Measurements from ENCODE around the gene NUP210. TPM values are rescaled to one million over a fixed set of nuclear protein-coding genes. Genes with fewer than 3 reads are reported as not detected.
"Not testable (repeated sequence)": the region's sequence is repeated elsewhere in the genome, so short reads cannot be mapped to it uniquely, and the experiment has no call there.

NUP210 gene
- total RNA-seq, 1 experiment from 2014 or later, result 11.4 TPM

DNA sequence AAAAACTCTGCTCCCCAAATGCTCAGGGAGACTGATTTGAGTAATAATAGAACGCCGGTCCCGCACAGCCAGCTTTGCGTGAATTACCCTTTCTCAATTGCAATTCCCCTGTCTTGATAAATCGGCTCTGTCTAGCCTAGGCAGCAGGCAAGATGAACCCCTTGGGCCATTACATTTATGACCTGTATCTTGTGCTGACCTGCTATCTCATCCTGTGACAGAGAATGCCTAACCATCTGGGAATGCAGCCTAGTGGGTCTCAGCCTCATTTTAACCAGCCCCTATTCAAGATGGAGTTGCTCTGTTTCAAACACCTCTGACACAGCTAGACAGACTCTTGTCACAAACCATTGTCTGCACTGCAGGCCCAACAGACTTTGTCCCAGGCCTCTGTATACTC lies 13.8 kb upstream of the NUP210 start:
- BruUV-seq (replicated peaks), result no TSS peak
- Histone ChIP-seq H3K36me3 (ENCODE audit: insufficient read depth, low read length, poor library complexity, severe bottlenecking) (no peaks in the 10 kb centered on the region), H3K4me1 (ENCODE audit: insufficient read depth, low read length, poor library complexity, severe bottlenecking) (no peaks in the 10 kb centered on the region), H3K9me3 (ENCODE audit: low read depth, low read length, poor library complexity, severe bottlenecking) (no peaks in the 10 kb centered on the region), H3K27me3 (replicated peaks; ENCODE audit: insufficient read depth, low read depth, low read length, poor library complexity) (peaks cover 5% of the 10 kb centered on the region), H3K4me3 (ENCODE audit: low read depth, low read length, poor library complexity, severe bottlenecking) (no peak overlapping the region), H3K27ac (ENCODE audit: low read depth, low read length, poor library complexity, severe bottlenecking) (no peak overlapping the region)
- POLR2A ChIA-PET (ENCODE audit: low non-redundant PET), result no interaction called here
- intact Hi-C loops (cut with micrococcal nuclease; ENCODE audit: unreplicated experiment), result no loop called here
- DNase-seq (ENCODE audit: low spot score), result no peak
- TF ChIP-seq, protein P1, sequence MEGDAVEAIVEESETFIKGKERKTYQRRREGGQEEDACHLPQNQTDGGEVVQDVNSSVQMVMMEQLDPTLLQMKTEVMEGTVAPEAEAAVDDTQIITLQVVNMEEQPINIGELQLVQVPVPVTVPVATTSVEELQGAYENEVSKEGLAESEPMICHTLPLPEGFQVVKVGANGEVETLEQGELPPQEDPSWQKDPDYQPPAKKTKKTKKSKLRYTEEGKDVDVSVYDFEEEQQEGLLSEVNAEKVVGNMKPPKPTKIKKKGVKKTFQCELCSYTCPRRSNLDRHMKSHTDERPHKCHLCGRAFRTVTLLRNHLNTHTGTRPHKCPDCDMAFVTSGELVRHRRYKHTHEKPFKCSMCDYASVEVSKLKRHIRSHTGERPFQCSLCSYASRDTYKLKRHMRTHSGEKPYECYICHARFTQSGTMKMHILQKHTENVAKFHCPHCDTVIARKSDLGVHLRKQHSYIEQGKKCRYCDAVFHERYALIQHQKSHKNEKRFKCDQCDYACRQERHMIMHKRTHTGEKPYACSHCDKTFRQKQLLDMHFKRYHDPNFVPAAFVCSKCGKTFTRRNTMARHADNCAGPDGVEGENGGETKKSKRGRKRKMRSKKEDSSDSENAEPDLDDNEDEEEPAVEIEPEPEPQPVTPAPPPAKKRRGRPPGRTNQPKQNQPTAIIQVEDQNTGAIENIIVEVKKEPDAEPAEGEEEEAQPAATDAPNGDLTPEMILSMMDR (conservative IDR thresholded peaks at IDR 0.05; ENCODE audit: low read depth, low read length), result no peak
- no peak for TF ChIP-seq EZH2 (IDR thresholded peaks at IDR 0.05; ENCODE audit: borderline replicate concordance, low read depth, low read length, poor library complexity, severe bottlenecking)
- CTCF ChIA-PET, result no interaction called here

DNA sequence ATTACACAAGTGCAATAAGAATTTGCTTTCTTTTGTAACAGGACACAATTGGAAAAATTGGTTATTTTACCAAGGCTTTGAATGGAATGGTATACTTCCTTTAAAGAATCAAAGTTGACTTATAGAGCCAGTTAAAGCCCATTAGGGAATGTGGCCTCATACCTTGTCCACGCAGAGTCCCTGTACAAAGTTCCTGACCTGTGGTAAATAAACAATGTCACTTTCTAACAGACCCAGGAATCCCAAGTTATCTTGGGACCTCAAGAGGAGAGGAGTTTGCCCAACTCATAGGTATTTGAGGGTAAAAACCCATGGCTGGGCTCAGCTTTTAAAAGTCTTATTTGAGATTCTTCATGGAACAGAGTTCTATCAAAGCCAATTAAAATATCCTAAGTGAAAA lies 12.0 kb upstream of the NUP210 start:
- TF ChIP-seq, protein P1 (conservative IDR thresholded peaks at IDR 0.05; ENCODE audit: low read depth, low read length), result no peak
- no peak for TF ChIP-seq EZH2 (IDR thresholded peaks at IDR 0.05; ENCODE audit: borderline replicate concordance, low read depth, low read length, poor library complexity, severe bottlenecking)
- Histone ChIP-seq H3K36me3 (ENCODE audit: insufficient read depth, low read length, poor library complexity, severe bottlenecking) (no peaks in the 10 kb centered on the region), H3K4me3 (ENCODE audit: low read depth, low read length, poor library complexity, severe bottlenecking) (no peak overlapping the region), H3K27ac (ENCODE audit: low read depth, low read length, poor library complexity, severe bottlenecking) (no peak overlapping the region), H3K4me1 (ENCODE audit: insufficient read depth, low read length, poor library complexity, severe bottlenecking) (no peaks in the 10 kb centered on the region), H3K9me3 (ENCODE audit: low read depth, low read length, poor library complexity, severe bottlenecking) (no peaks in the 10 kb centered on the region), H3K27me3 (replicated peaks; ENCODE audit: insufficient read depth, low read depth, low read length, poor library complexity) (peaks cover 4% of the 10 kb centered on the region)
- intact Hi-C loops (cut with micrococcal nuclease; ENCODE audit: unreplicated experiment), result no loop called here
- ChIA-PET CTCF (no interaction called here), POLR2A (ENCODE audit: low non-redundant PET) (no interaction called here)
- DNase-seq (ENCODE audit: low spot score), result no peak
- BruUV-seq (replicated peaks), result no TSS peak

DNA sequence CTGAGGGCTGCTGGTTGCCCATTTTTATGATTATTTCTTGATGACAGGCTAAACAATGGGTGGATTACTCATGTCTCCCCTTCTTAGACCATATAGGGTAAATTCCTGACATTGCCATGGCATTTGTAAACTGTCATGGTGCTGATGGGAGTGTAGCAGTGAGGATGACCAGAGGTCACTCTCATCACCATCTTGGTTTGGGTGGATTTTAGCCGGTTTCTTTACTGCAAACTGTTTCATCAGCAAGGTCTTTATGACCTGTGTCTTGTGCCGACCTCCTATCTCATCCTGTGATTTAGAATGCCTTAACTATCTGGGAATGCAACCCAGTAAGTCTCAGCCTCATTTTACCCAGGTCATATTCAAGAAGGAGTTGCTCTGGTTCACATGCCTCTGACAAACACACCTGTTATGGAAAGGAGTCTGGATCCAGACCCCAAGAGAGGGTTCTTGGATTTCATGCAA lies 10.3 kb upstream of the NUP210 start:
- CTCF ChIA-PET; POLR2A ChIA-PET (ENCODE audit: low non-redundant PET); DNase-seq (ENCODE audit: low spot score); BruUV-seq (replicated peaks); H3K27ac ChIP-seq (ENCODE audit: low read depth, low read length, poor library complexity, severe bottlenecking); intact Hi-C loops (cut with micrococcal nuclease; ENCODE audit: unreplicated experiment); H3K9me3 ChIP-seq (ENCODE audit: low read depth, low read length, poor library complexity, severe bottlenecking); H3K4me1 ChIP-seq (ENCODE audit: insufficient read depth, low read length, poor library complexity, severe bottlenecking); H3K36me3 ChIP-seq (ENCODE audit: insufficient read depth, low read length, poor library complexity, severe bottlenecking); H3K27me3 ChIP-seq (replicated peaks; ENCODE audit: insufficient read depth, low read depth, low read length, poor library complexity); H3K4me3 ChIP-seq (ENCODE audit: low read depth, low read length, poor library complexity, severe bottlenecking): not testable (repeated sequence)

DNA sequence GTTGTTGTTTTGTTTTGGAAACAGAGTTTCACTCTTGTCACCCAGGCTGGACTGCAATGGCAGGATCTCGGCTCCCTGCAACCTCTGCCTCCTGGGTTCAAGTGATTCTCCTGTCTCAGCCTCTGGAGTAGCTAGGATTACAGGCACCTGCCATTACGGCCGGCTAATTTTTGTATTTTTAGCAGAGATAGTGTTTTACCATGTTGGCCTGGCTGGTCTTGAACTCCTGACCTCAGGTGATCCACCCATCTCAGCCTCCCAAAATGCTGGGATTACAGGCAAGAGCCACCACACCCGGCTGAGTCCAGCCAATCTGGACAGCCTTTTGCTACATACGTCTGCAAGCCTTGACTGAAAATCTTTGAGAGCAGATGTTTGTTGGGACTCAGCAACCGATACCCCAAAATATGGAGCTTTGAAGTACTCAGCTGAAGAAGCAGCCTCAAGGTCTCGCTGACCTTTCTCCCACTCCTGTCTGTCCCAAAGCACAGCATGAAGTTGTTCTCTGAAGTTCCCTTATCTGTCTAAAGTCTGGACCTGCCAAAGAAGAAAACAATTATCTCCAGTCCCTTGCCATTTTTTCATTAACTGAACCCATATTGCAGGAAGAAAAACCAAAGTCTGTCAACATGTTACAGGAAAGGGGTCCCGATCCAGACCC lies 9.6 kb upstream of the NUP210 start:
- H3K4me1 ChIP-seq (ENCODE audit: insufficient read depth, low read length, poor library complexity, severe bottlenecking), result no peaks in the 10 kb centered on the region
- intact Hi-C loops (cut with micrococcal nuclease; ENCODE audit: unreplicated experiment), result no loop called here
- no peak for DNase-seq (ENCODE audit: low spot score)
- H3K36me3 ChIP-seq (ENCODE audit: insufficient read depth, low read length, poor library complexity, severe bottlenecking), result no peaks in the 10 kb centered on the region
- no peak overlapping the region for H3K4me3 ChIP-seq (ENCODE audit: low read depth, low read length, poor library complexity, severe bottlenecking)
- no peaks in the 10 kb centered on the region for H3K27me3 ChIP-seq (replicated peaks; ENCODE audit: insufficient read depth, low read depth, low read length, poor library complexity)
- H3K27ac ChIP-seq (ENCODE audit: low read depth, low read length, poor library complexity, severe bottlenecking), result no peak overlapping the region
- no TSS peak for BruUV-seq (replicated peaks)
- CTCF ChIA-PET, result no interaction called here
- no peak for TF ChIP-seq EZH2 (IDR thresholded peaks at IDR 0.05; ENCODE audit: borderline replicate concordance, low read depth, low read length, poor library complexity, severe bottlenecking)
- TF ChIP-seq, protein P1 (conservative IDR thresholded peaks at IDR 0.05; ENCODE audit: low read depth, low read length), result no peak
- H3K9me3 ChIP-seq (ENCODE audit: low read depth, low read length, poor library complexity, severe bottlenecking), result no peaks in the 10 kb centered on the region
- POLR2A ChIA-PET (ENCODE audit: low non-redundant PET), result no interaction called here

DNA sequence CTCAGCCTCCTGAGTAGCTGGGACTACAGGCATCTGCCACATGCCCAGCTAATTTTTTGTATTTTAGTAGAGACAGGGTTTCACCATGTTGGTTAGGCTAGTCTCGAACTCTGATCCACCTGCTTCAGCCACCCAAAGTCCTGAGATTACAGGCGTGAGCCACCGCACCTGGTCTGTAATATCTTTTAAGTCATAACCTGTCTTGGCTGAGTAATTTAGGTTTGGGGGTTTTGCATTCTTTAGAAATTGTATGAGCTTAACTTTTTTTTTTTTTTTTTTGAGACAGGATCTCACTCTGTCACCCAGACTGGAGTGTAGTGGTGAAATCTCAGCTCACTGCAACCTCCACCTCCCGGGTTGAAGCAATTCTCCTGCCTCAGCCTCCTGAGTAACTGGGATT lies 8.6 kb upstream of the NUP210 start:
- DNase-seq (ENCODE audit: low spot score); H3K27me3 ChIP-seq (replicated peaks; ENCODE audit: insufficient read depth, low read depth, low read length, poor library complexity); CTCF ChIA-PET; intact Hi-C loops (cut with micrococcal nuclease; ENCODE audit: unreplicated experiment); H3K4me1 ChIP-seq (ENCODE audit: insufficient read depth, low read length, poor library complexity, severe bottlenecking); POLR2A ChIA-PET (ENCODE audit: low non-redundant PET); H3K36me3 ChIP-seq (ENCODE audit: insufficient read depth, low read length, poor library complexity, severe bottlenecking); H3K9me3 ChIP-seq (ENCODE audit: low read depth, low read length, poor library complexity, severe bottlenecking); H3K4me3 ChIP-seq (ENCODE audit: low read depth, low read length, poor library complexity, severe bottlenecking); BruUV-seq (replicated peaks); H3K27ac ChIP-seq (ENCODE audit: low read depth, low read length, poor library complexity, severe bottlenecking): not testable (repeated sequence)

All from A673 (cell line).